HG03103 (cell line): ENCODE measurements around the gene ANKRD12.

Source experiments
- ATAC-seq: cut with Tn5 transposase; IDR thresholded peaks from one replicate; pipeline ENCODE4 v1.9.1; 2021; ENCODE audit warnings: low read depth; ENCODE audit not compliant: unreplicated experiment

The ANKRD12 gene

DNA sequence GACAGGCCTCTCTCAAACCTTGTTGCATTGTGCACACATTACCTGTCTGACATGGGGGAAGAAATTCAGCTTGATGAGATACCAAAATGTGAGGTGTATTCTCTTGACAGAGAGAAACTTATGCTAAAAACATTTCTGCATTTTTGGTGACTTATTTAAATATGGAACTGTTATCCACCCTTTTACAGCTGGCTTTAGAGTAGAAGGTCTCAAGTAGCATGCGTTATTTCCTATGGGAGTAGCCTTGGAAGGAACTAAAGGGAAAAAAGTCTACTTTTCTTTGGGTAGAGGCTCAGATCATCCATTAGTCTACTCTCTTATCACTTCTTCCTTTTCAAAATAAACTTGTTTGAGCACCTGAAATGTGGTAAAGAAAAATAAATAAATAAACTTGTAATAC, 141.4 kb downstream of the ANKRD12 start:
- no peak for ATAC-seq

DNA sequence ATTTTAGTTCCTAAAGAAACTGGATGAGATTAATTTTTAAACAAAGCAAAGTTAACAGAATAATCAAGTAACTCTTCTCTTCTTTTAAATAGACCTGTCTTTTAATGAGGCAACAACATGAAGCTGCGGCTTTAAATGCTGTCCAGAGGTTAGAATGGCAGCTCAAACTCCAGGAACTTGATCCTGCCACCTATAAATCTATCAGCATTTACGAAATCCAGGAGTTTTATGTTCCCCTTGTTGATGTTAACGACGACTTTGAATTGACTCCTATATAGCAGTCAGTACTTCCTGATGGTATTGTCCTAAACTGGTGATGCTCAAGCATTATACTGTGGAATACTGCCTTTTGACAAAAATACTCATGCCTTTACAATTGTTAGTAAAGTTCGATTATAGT, 144.3 kb downstream of the ANKRD12 start:
- ATAC-seq = no peak

DNA sequence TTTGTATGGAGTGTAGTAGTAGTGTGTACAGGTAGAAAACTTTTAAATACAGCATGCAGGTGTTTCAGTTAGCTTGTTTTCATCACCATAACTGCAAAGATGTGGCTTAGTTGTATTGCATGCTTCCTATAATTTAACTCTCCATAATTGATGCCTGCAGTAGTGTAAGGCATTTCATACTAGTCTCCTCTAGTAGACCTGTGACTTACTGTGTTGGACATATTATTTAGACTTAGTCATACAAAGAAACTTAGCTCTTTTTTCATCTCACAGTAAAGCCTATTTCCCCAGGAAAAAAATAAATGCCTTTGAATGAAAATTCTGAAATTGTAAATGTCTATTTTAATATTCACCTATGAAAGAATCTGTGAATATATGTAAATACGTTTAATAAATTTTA, 145.2 kb downstream of the ANKRD12 start:
- ATAC-seq = no peak

DNA sequence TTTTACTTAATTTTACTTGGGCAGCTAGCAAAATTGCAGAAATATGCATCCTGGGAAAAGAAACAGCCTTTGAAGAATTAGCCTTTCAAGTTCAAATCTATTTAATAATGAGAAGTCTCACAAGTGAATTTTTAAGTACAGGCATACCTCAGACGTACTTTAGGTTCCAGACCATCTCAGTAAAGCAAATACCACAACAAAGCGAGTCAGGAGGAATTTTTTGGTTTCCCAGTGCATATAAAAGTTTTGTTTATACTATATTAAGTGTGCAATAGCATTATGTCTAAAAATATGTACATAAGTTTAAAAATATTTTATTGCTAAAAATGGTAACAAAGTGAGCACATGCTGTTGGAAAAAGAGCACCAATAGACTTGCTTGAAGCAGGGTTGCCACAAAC, 147.2 kb downstream of the ANKRD12 start:
- no peak for ATAC-seq

DNA sequence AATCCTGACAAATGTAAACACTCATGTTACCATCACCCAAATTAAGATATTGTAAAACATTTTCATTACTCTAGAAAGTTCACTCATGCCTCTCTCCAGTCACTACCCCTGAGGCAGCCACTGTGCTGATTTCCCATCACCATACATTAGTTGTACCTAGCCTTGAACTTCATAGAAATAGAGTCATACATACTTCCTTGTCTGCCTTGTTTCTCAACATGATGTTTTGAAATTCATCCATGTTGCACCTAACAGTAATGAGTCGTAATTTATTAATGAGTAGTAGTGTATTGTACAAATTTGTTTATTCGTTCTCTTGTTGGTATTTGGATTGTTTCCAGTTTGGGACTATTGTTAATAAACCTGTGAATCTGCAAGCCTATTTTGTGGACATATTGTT, 149.0 kb downstream of the ANKRD12 start:
- ATAC-seq = no peak

DNA sequence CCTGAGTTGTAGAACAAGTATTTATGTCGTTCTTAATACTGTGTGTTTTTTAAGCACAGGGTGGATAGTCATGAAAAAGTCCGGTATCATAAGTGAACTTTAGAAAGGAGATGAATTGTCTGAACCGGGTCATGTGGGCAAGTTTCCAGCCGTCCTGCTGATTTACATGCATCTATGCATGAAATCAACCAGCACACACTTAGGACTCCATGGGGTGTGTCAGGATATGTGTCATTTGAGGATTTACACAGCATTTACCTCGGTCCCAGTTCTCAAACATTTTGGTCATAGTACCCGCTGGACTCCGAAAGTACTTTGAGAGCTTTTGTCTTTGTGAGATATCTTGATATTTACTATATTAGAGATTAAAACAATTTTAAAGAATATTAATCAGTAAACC, 150.5 kb downstream of the ANKRD12 start:
- ATAC-seq = no peak

DNA sequence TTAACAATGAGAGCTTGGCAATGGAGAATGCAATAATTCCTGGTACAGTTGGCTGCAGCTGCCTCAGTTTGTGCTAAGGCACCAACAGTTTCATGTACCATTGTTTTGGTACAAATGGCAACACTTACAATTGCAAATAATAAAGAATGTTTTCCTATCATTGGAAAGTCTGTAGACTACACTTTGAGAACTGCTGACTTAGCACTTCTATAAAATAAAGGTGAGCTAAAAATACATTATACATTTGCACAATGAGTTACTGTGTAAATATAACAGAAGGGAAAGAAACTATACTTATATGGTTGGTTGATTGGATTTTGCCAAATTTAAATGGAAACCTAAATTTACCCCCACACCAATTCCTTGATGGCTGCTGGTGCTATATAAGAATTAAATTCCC, 153.1 kb downstream of the ANKRD12 start:
- ATAC-seq = no peak

DNA sequence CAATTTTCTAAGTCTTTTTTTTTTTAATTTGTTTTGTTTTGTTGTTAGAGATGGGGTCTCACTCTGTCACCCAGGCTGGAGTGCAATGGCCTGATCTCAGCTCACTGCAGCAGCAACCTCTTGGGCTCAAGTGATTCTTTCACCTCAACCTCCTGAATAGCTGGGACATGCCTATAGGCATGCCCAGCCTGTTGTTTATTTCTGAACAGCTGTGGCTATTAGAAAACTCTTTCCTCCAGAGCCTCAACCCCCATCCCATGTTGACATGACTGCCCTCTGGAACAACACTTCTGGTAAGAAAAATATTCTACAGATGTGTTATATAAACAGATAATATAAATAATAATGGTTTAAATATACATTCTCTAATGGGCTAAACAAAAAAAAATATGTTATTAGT, 153.6 kb downstream of the ANKRD12 start:
- no peak for ATAC-seq

DNA sequence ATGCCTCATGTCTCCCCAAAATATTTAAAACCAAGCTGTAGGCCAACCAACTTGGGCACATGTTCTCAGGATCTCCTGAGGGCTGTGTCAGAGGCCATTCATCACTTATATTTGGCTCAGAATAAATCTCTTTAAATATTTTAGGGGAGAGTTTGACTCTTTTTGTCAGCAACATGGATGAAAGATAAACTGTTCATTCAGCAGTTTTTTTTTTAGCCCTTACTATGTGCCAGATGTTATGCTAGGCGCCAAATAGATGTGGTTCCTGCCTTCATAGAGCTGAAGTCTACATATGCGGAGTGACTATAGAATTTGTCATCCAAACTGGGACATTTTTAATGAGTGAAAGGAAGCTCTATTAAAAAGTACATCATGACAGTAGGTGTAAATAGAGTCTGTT, 155.5 kb downstream of the ANKRD12 start:
- ATAC-seq = no peak

DNA sequence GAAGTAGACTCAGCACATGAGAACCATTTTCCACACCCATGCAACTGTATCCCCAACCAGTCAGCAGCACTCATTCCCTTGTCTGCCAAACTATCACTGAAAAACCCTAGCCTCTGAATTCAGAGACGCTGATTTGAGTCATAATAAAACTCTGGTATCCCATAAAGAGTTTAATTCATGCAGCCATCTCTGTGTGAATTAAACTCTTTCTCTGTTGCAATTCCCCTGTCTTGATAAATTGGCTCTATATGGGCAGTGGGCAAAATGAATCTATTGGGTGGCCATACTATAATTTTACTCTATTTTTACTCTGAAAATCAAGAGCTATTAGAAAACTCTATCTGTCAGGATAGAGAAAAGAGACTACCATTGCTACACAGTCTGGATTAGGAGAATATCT, 157.4 kb downstream of the ANKRD12 start:
- ATAC-seq = no peak

DNA sequence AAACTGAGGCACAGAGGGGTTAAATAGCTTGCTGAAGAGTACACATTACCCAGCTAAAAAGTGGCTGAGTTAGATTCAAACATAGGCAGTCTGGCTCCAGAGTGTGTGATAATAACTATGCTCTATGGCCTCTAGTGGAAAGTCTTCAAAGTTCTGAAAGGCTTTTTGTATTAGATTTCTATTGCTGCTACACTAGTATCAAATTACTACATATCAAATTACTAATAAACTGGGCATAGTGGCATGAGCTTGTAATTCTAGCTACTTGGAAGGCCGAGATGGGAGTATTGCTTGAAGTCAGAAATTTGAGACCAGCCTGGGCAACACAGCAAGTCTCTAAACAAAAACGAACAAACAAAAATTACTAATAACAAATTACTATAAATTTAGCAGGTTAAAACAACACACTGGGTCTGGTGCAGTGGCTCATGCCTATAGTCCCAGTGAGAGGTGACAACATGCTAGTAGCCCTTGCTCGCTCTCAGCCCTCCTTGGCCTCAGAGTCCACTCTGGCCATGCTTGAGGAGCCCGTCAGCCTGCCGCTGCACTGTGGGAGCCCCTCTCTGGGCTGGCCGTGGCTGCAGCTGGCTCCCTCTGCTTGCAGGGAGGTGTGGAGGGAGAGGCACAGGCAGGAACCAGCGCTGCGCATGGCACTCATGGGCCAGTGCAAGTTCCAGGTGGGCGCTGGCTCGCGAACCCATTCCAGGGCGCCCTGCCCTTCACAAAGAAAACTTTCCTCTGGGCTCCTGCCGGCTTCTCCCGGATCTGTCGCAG, 159.8 kb downstream of the ANKRD12 start:
- no peak for ATAC-seq

DNA sequence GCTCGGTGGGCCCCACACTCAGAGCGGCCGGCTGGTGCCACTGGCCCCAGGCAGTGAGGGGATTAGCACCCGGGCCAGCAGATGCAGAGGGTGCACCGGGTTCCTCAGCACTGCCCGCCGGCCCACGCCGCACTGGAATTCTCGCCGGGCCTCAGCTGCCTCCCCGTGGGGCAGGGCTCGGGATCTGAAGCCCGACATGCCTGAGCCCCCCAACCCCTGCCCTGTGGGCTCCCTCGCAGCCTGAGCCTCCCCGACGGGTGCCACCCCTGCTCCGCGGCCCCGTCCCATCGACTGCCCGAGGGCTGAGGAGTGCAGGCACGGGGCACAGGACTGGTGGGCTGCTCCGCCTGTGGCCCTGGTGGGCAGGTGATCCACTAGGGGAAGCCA, 160.4 kb downstream of the ANKRD12 start:
- no peak for ATAC-seq

DNA sequence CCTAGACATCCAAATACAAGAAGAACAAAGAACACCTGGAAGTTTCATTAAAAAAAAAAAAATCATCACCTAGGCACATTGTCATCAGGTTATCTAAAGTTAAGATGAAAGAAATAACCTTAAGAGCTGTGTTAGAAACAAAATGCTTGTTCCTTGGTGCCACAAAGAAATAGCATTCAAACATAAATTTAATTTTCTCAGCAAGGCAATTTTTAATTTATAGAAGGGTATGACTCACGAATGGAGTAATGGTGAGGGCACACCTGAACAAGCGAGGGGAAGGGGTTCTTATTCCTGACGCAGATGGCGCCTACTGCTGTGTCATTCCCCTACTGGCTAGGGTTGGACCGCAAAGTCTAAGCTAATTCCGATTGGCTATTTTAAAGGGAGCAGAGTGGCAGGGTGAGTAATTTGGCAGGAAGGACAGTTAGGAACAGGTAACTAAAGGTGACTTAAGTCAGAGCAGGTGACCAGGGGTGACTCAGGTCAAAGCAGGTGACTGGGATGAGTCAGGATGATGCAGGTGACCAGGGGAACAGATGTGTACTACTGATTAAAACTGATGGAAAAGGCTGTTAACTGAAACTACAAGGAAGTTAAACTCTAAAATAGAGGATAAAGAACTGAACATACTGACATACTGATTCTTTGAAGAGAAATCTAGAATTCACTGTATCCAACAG, 167.9 kb downstream of the ANKRD12 start:
- ATAC-seq = no peak

DNA sequence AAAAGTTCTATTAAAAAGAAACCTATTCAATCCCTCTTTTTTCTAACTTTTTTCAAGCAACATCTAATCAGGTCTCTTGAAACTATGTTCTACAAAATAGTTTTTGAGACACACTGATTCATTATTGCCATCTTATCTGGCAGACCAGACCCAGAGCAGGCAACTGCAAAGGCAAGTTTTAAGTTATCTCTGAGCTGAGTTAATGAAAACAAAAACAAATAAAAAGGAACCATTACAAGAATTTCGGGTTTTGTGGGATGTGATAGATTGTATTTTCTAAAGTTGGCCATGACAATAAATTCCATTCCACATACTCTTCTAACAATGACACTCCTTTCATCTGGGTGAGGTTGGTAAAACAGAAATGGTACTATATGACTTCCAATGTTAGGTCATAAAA, 182.8 kb downstream of the ANKRD12 start:
- ATAC-seq = no peak

DNA sequence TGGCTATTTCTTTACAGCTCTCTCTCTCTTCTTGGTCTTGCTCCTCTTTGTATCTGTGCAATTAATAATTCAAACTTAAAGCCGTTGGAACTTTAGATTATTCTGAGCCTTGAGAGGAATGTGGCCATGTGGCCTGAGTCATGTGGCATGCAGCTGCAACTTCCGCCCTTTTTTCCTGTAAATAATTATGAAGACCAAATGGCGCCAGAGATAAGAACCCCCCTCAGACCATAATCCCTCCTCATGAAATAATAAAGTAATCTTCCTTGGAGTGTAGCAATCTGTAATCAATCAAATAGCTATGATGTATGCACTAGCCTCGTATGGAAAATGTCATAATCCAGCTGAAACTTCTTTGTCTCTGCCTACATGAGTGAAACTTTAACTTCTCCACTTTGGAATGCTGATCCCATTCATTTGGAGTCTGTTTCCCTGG, 184.5 kb downstream of the ANKRD12 start:
- ATAC-seq = no peak

DNA sequence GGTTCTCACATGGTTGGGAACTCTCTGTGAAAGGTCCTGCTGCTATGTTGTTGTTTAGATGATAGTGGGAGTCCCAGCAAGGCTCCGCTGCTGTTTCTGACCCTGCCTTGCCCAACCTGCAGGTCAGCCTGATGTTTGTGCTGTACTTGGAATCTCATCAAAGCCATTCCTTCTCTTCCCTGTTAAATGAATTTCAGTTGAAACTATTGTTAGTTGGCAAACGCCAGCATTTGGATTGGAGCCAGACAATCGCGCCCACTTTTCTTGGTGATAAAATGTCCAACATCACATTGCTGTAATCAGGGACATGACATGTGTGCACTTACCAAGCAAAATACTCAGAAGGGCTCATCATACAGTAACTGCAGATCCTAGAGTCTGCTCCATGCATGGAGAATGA, 185.2 kb downstream of the ANKRD12 start:
- ATAC-seq = no peak

DNA sequence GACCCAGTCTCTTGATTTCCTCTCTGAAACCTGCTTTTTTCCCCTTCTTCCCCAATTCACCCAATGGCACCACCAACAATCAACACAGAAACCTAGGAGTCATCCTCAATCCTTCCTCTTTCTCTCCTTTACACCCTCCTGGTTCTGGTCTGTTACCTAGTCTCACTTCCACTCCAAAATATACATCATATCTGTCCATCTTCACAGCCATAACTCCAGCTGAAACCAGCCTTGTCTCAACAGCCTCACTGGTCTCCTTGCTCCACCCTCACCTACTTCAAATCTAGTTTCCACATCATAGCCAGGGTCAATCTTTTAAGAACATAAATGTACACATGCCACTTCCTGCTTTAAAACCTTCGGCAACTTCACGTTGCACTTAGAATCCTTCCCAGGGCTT, 186.2 kb downstream of the ANKRD12 start:
- no peak for ATAC-seq

DNA sequence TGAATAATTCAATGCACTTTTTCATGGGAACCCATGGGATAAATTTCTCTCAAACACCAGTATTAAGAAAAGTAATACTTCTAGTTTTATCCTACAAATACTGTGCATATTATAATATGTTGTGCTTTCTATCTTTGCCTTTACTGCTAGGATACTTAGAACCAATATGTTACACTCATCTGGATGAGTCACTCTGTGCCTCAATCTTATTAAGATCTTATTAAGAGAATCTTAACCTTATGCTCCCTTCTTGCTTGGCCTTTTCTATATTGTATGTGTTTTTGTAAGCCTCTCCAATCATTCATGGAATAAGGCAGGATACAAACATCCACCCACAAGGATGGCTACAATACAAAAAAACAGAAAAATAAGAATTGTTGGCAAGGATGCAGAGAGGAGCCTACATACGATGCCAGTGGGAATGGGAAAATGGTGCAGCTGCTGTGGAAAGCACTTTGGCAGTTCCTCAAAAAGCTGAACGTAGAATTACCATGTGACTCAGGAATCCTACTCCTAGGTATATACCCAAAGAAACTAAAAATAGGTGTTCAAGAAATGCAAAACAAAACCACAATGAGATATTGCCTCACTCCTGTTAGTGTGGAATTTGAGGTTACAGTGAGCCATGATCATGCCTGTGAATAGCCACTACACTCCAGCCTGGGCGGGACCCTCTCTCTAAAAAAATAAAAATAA, 187.3 kb downstream of the ANKRD12 start:
- ATAC-seq = no peak

DNA sequence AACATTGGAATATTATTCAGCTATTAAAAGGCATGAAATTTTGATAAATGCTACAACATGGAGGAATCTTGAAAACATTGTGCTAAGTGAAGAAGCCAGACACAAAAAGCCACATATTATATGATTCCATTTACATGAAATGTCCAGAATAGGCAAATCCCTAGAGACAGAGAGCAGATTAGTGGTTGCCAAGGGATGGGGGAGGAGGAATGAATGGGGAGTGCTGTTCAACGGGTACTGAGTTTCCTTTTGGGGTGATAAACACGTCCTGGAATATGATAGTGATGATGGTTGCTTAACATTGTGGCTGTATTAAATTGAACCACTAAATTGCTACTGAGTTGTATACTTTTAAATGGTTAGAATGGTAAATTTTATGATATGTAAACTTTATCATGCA, 189.1 kb downstream of the ANKRD12 start:
- ATAC-seq = no peak

DNA sequence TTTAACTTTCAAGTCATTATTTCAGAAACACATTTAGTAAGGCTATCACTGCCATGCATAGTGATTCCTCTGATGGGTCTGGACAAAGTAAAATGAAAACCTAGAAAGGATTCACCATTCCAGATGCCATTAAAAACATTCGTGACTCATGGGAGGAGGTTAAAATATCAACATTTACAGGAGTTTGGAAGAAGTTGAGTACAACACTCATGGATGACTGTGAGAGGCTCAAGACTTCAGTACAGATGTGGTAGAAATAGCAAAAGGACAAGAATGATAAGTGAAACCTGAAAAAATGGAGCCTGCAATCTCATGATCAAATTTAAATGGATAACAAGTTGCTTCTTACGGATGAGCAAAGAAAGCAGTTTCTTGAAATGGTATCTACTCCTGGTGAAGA, 192.2 kb downstream of the ANKRD12 start:
- ATAC-seq = no peak

DNA sequence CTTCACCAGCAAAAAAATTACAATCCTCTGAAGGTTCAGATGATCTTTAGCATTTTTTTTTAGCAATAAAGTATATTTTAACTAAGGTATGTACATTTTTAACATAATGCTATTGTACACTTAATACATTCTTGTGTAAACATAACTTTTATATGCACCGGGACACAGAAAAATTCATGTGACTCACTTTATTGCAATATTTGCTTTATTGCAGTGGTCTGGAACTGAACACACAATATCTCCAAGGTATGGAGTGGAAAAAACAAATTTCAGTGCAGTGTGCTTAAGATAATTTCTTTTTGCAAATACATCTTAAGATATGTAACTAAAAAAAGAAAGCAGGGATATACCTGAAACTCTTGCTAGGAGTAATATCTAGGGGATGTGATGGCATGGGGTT, 192.9 kb downstream of the ANKRD12 start:
- no peak for ATAC-seq

DNA sequence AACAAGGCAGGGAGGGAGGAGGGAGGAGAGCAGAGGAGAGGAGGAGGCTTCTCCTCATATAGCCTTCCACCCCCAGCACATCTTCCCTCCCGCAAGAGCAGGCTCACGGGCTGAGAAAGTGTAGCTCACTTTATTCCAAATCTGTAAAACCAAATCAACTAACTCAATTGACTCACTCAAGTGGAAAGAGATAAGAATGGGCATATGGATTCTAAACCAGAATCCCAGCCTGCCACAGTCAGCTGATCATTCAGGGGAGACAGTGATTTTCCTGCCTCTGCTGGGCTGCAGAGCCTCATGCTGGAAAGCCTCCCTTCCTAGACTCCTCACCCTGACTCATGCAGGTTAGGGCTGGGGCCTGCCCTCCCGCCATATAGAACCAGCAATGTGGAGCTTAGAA, 193.8 kb downstream of the ANKRD12 start:
- ATAC-seq = no peak
